ENCODE measurements around the gene VWA5A.

VWA5A gene, protein sequence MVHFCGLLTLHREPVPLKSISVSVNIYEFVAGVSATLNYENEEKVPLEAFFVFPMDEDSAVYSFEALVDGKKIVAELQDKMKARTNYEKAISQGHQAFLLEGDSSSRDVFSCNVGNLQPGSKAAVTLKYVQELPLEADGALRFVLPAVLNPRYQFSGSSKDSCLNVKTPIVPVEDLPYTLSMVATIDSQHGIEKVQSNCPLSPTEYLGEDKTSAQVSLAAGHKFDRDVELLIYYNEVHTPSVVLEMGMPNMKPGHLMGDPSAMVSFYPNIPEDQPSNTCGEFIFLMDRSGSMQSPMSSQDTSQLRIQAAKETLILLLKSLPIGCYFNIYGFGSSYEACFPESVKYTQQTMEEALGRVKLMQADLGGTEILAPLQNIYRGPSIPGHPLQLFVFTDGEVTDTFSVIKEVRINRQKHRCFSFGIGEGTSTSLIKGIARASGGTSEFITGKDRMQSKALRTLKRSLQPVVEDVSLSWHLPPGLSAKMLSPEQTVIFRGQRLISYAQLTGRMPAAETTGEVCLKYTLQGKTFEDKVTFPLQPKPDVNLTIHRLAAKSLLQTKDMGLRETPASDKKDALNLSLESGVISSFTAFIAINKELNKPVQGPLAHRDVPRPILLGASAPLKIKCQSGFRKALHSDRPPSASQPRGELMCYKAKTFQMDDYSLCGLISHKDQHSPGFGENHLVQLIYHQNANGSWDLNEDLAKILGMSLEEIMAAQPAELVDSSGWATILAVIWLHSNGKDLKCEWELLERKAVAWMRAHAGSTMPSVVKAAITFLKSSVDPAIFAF

DNA sequence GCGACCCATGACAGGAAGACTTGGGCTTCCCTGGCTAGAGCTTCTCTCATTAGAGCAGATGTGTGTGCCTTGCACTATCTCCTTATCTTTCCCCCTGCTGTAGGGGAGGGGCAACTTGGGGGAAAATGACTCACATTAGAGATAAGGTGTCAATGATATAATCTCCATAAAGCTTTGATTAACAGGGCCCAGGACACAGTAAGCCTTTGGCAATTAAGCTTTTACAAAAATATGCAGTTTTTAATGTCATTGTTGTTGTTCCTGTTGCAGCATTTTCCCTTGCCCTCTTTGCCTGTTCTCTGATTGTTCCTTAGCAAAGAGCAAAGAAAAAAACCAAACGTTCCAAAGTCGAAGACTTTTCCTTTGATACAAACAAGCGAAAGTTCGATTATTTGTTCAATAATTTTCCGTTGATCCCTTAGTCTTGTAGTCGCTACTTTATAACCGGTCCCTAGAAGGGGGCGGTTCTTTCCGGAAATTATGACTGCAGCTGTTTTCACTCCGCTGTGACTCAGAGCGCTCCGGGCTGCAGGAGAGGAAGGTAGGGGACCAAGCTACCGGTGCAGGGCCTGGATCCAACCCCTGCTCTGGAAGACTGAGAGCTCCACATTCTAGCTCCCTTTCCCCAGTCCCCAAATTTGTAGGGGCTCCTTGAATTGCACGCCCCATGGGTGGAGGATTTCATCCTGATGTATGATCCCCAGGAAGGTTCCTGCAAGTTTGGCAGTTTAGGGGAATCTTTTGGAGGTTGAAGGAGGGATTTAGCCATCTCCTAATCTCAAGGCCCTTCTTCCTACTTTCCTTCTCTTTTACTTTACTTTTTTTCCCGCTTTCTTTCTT is at the start of gene VWA5A:
VWA5A (plus strand) TSS at position 509 of the 840 bp plus-strand sequence. CDS start 2,062 bp downstream, outside the sequence.
- TF ChIP-seq ZBTB7A (IDR thresholded peaks at IDR 0.05; ENCODE audit: low read depth) (no peak), NFIC (IDR thresholded peaks at IDR 0.05) (no peak), TAF1 (IDR thresholded peaks at IDR 0.05; ENCODE audit: low read depth) (no peak), TCF12 (IDR thresholded peaks at IDR 0.05; ENCODE audit: low read depth) (no peak), REST (IDR thresholded peaks at IDR 0.05; ENCODE audit: low read depth) (no peak), YY1 (IDR thresholded peaks at IDR 0.05; ENCODE audit: low read depth) (no peak), RAD21 (IDR thresholded peaks at IDR 0.05; ENCODE audit: low read depth) (no peak), USF1 (IDR thresholded peaks at IDR 0.05) (no peak), FOXM1 (IDR thresholded peaks at IDR 0.05; ENCODE audit: borderline replicate concordance, low read depth) (no peak)

DNA sequence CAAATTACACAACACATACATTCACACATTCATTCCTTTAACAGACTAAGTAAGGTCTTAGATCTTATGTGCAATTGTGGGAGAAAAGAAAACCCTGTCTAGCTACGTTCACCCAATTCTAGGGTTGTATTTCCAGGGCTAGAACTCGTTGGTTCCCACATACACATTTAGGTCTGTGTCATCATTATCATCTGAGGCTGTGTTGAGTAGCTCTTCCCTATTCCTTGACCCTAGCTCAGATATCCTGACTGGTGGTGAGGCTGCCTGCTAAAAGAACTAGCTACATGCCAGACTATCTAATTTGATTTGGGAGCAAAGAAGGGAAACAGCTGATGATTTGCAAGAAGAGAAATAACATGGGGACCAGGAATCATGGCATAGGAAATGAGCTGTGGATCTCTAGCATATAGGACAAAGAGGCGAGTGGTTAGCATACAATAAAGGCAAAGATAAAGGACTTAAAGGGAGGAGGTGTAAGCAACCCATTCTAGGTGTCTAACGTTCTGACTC is 46.6 kb upstream of the VWA5A start:
- TF ChIP-seq EP300 (IDR thresholded peaks at IDR 0.05; ENCODE audit: borderline replicate concordance) (no peak), REST (IDR thresholded peaks at IDR 0.05; ENCODE audit: low read depth) (no peak), YY1 (IDR thresholded peaks at IDR 0.05; ENCODE audit: low read depth) (no peak), FOXM1 (IDR thresholded peaks at IDR 0.05; ENCODE audit: borderline replicate concordance, low read depth) (no peak), TAF1 (IDR thresholded peaks at IDR 0.05; ENCODE audit: low read depth) (no peak), TCF12 (IDR thresholded peaks at IDR 0.05; ENCODE audit: low read depth) (no peak), RAD21 (IDR thresholded peaks at IDR 0.05; ENCODE audit: low read depth) (no peak), CREB1 (IDR thresholded peaks at IDR 0.05; ENCODE audit: low read depth) (no peak), TEAD4 (IDR thresholded peaks at IDR 0.05) (no peak), ZBTB7A (IDR thresholded peaks at IDR 0.05; ENCODE audit: low read depth) (no peak), EGR1 (IDR thresholded peaks at IDR 0.05) (no peak)
- TF ChIP-seq, protein P1, sequence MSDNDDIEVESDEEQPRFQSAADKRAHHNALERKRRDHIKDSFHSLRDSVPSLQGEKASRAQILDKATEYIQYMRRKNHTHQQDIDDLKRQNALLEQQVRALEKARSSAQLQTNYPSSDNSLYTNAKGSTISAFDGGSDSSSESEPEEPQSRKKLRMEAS (IDR thresholded peaks at IDR 0.05): no peak

DNA sequence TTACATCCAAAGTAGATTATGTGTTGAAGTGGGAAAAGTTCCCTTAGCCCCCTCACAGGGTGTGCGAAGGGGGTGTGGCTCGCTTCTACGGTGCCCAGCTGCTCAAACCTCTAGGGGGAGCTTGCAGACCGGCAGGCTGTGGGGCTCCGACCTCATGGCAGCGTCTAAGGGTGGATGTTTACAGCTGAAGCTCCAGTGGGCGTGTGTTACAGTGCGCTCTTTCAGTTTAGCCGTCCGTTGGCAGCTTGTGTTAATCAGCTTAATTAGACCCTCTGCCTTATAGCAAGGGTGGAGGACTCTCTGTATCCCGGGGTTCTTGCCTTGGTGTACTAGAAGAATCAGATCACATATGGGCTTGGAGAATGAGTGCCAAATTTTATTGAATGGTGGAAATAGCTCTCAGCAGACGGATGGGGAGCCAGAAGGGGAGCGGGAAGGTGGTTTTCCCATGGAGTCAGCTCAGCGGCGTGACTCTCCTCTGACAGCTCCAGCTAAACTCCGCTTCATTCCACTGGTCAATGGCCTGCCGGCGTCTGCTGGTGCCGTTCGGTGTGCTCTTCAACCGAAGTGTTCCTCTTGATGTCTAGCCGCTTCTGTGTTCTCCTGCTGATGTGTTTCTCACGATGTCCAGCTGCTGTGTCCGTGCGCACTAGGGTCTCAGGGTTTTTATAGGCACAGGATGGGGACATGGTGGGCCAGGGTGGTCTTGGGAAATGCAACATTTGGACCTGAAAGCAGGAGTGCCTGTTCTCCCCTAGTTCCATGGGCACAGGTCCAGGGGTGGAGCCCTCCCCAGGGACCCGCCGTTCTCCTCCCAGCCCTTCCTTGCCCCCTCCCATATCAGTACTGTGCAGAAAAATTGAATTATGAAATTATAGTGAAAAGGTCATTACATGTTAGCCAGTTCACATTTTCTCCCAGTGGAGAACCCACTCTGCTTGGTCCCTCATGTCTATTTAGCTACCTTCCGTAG is 45.5 kb upstream of the VWA5A start:
- TF ChIP-seq NFIC (IDR thresholded peaks at IDR 0.05) (no peak), RAD21 (IDR thresholded peaks at IDR 0.05; ENCODE audit: low read depth) (peak; percentile 54)

- TF ChIP-seq NFIC (IDR thresholded peaks at IDR 0.05): no peak
- TF ChIP-seq REST (IDR thresholded peaks at IDR 0.05; ENCODE audit: low read depth): no peak
- peak; percentile 70 for TF ChIP-seq RAD21 (IDR thresholded peaks at IDR 0.05; ENCODE audit: low read depth)
Measured at GRCh38 chr11:124070915-124071622, 44.2 kb upstream of the VWA5A start.
